RWPE2 (cell line): ENCODE measurements around the gene SH3BP4.

ENCODE experiments used
- ATAC-seq: fragments of 200-7000 bp; cut with Tn5 transposase; 3 replicates; pipeline ENCODE4 v1.9.1; 2021; ENCODE audit warnings: low read depth
- DNase-seq: peaks from one replicate; pipeline ENCODE4 v3.0.0-alpha.2; 2020; ENCODE audit warnings: low spot score
- H3K27ac ChIP-seq: fragments of 450-650 bp; 2 replicates; pipeline ENCODE4 v1.5.1; 2017; ENCODE audit warnings: mild to moderate bottlenecking; ENCODE audit not compliant: poor library complexity, severe bottlenecking
- H3K27me3 ChIP-seq: fragments of 250-450 bp; sonication (Bioruptor Pico); 2 replicates; pipeline ENCODE4 v1.5.1; 2021; ENCODE audit warnings: mild to moderate bottlenecking, moderate library complexity; ENCODE audit not compliant: insufficient read depth, poor library complexity, severe bottlenecking
- H3K36me3 ChIP-seq: fragments of 250-450 bp; sonication (Bioruptor Pico); 2 replicates; pipeline ENCODE4 v1.5.1; 2020; ENCODE audit warnings: low read depth, mild to moderate bottlenecking, moderate library complexity
- H3K4me1 ChIP-seq: fragments of 250-450 bp; sonication (Bioruptor Pico); 2 replicates; pipeline ENCODE4 v1.5.1; 2021; ENCODE audit warnings: mild to moderate bottlenecking, moderate library complexity; ENCODE audit not compliant: insufficient read depth, poor library complexity, severe bottlenecking
- H3K4me3 ChIP-seq: fragments of 250-450 bp; sonication (Bioruptor Pico); 2 replicates; pipeline ENCODE4 v1.5.1; 2021; ENCODE audit warnings: mild to moderate bottlenecking, moderate library complexity; ENCODE audit not compliant: severe bottlenecking
- H3K9me3 ChIP-seq: fragments of 250-450 bp; sonication (Bioruptor Pico); 2 replicates; pipeline ENCODE4 v1.5.1; 2021; ENCODE audit warnings: mild to moderate bottlenecking, moderate library complexity; ENCODE audit not compliant: severe bottlenecking
- CTCF ChIP-seq: fragments of 450-650 bp; IDR thresholded peaks from one replicate; pipeline ENCODE4 v1.5.1; 2017; ENCODE audit warnings: mild to moderate bottlenecking, moderate library complexity; ENCODE audit not compliant: poor library complexity, severe bottlenecking

SH3BP4 gene

GRCh38 chr2:234997389-234997788, 45.6 kb downstream of the SH3BP4 start:
- Histone ChIP-seq H3K9me3 (no peaks in the 10 kb centered on the region), H3K4me3 (no peak overlapping the region), H3K27ac (no peak overlapping the region), H3K4me1 (no peaks in the 10 kb centered on the region), H3K27me3 (no peaks in the 10 kb centered on the region), H3K36me3 (peaks cover 45% of the 10 kb centered on the region)
- no peak for TF ChIP-seq CTCF
- ATAC-seq: no peak
- DNase-seq: no peak

GRCh38 chr2:234998404-234999211, 46.8 kb downstream of the SH3BP4 start:
- no peaks in the 10 kb centered on the region for H3K27me3 ChIP-seq
- no peaks in the 10 kb centered on the region for H3K9me3 ChIP-seq
- TF ChIP-seq CTCF: no peak
- H3K4me3 ChIP-seq: no peak overlapping the region
- no peak for ATAC-seq
- H3K27ac ChIP-seq: no peak overlapping the region
- H3K36me3 ChIP-seq: peaks cover 48% of the 10 kb centered on the region
- DNase-seq: no peak
- no peaks in the 10 kb centered on the region for H3K4me1 ChIP-seq

GRCh38 chr2:234999740-235000425, 48.1 kb downstream of the SH3BP4 start:
- DNase-seq (no peak), ATAC-seq (no peak)
- TF ChIP-seq CTCF: no peak
- Histone ChIP-seq H3K27ac (no peak overlapping the region), H3K27me3 (no peaks in the 10 kb centered on the region), H3K36me3 (peaks cover 55% of the 10 kb centered on the region), H3K4me3 (no peak overlapping the region), H3K4me1 (no peaks in the 10 kb centered on the region), H3K9me3 (no peaks in the 10 kb centered on the region)

GRCh38 chr2:235000426-235001236, 48.8 kb downstream of the SH3BP4 start:
- no peak for ATAC-seq
- TF ChIP-seq CTCF: no peak
- Histone ChIP-seq H3K9me3 (no peaks in the 10 kb centered on the region), H3K4me1 (no peaks in the 10 kb centered on the region), H3K36me3 (peaks cover 49% of the 10 kb centered on the region), H3K27me3 (no peaks in the 10 kb centered on the region), H3K4me3 (no peak overlapping the region), H3K27ac (no peak overlapping the region)
- DNase-seq: no peak
